Cardiac fibroblast (primary cell): ENCODE data around the gene CAMK2A.
A peak's percentile ranks its signal among the peaks of the same experiment; 100 is the strongest.

Experiments
- DNase-seq, 2 donors: peaks; one replicate each; pipeline versions ENCODE4 v3.0.0 to v3.0.0-alpha.2; 2010; ENCODE audit warnings: low read depth in 2 of 2
- H3K4me3 ChIP-seq, 2 donors: replicated peaks in 1 of 2; 1 replicate in 1 of 2; 2 replicates in 1 of 2; pipeline ENCODE4 v1.5.1; 2011; ENCODE audit warnings: low read depth in 2 of 2, low read length in 2 of 2, mild to moderate bottlenecking in 2 of 2, moderate library complexity in 1 of 2
- TF ChIP-seq, protein P1 (sequence below): IDR thresholded peaks from one replicate; pipeline ENCODE4 v1.5.1; 2011; ENCODE audit warnings: low read depth, mild to moderate bottlenecking, low read length, inconsistent platforms

Gene CAMK2A

DNA sequence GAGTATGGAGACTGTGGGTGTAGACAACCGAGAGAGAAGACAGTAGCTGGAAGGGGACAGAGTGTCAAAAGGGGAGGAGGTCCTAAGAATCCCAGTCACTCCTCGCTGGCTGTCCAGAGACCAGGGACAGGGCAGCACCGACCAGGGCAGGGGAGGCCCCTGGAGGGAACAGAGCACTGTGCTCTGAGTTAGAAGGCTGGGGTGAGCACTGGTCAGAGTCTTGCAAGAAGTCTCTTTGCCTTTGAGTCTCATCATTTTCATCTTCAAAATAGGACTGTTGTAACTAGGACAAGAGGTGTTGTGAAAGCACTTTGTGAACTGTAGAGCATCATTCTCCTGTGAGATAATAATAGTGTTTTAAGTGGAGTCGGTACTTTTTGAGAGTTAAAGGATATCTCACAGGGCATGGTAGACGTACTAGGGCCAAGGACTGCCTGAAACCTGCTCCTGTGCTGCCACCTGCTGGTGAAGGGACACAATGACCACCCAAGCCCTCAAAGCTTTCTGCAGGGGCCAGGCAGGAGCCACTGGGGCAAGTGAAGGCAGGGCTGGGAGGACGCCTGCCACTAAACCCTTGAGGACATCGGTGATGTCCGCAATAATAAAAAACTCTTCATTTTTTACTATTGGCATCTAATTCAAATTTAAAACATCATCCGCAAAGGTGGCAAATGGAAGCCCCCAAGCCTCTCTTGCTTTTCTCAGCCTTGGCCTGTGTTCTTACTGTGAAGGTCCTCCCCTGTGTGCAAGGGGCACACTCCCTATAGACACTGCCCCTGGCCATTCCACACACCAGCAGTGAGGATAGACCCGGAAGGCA lies 71.5 kb downstream of the CAMK2A start:
- peak; percentile 88 to 91 for DNase-seq
- H3K4me3 ChIP-seq = no peak overlapping the region
- TF ChIP-seq, protein P1, sequence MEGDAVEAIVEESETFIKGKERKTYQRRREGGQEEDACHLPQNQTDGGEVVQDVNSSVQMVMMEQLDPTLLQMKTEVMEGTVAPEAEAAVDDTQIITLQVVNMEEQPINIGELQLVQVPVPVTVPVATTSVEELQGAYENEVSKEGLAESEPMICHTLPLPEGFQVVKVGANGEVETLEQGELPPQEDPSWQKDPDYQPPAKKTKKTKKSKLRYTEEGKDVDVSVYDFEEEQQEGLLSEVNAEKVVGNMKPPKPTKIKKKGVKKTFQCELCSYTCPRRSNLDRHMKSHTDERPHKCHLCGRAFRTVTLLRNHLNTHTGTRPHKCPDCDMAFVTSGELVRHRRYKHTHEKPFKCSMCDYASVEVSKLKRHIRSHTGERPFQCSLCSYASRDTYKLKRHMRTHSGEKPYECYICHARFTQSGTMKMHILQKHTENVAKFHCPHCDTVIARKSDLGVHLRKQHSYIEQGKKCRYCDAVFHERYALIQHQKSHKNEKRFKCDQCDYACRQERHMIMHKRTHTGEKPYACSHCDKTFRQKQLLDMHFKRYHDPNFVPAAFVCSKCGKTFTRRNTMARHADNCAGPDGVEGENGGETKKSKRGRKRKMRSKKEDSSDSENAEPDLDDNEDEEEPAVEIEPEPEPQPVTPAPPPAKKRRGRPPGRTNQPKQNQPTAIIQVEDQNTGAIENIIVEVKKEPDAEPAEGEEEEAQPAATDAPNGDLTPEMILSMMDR = peak; percentile 78

DNA sequence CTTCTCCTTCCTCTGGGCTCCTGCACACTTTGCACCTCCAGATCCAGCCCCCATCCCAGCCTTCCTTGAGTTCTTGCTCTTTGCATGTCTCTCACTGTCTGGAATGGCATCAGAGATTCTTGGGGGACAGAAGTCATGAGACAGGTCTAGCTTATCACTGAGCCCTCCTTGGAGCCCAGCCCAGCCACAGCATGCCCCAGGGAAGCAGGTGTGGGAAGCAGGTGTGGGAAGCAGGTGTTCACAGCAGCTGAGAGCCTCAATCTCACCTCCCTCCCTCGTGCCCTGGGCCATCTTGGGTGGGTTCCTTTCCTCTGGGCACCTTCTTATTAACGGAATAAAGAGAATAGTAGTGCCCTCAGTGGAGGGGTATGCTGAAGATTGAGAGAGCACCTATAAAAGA lies 72.5 kb downstream of the CAMK2A start:
- no peak overlapping the region for H3K4me3 ChIP-seq
- TF ChIP-seq, protein P1 = no peak
- no peak for DNase-seq

DNA sequence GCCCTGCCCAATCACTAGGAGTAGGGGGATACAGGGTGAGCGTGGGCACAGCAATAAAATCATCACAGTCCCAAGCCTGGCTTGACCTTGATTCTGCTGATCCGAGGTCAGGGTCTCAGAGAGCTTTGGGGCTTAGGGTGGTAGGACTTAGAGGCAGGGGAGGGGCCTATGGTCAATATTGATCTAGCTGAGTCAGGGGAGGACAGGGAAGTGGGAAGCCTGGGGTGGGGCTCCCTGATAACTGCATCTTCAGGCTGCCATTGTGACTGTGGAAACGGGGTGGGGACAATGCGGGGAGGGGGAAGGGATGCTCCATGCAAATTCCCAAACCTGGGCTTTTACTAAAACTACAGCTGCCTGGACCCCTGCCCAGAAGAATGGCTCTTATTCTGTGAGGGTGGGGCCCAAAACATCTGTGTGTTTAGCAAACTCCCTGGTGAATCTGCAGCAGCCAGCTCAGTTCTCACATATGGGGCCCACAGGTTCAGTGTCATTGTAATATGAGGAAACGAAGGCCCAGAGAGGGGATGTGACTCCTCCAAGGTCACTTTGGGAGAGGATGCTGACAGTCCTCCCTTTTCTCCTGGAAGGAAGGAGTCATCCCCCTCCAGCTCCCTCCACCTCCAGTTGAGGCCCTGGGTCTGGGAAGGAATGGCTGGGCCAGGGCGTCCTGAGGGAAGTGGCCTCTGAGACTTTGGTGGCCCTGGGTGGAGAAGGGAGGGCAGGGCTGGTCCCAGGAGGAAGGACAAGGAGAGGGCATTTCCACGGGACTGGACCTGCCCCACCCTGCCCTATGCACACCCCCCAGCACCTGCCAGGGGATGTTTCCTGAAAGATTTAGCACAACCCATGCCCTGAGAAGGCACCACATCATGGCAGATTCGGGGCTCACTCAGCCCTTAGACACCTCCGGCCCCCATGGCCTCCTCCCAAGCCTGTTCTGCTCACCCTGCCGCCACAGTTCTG lies 73.3 kb downstream of the CAMK2A start:
- DNase-seq = no peak
- TF ChIP-seq, protein P1 = no peak
- H3K4me3 ChIP-seq = no peak overlapping the region

DNA sequence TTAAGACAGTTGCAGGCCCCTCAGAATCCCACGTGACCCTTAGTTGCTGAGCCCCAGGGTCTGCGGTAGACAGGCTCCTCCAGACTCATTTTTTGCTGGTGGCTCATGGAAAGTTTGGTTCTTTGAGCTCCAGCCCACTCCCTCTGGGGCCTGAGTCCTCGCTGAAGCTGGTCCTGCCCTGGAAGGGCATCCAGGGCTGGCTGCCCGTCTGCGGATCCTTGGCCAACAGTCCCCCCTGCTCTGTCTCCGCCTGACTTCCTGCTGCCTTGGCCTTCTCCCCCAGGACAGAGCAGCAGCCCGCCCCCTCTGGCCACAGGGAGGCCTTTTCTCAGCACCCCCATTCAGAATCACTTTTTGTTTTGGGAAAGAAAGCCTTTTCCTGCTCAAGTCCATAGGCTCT lies 75.3 kb downstream of the CAMK2A start:
- peak; percentile 31 to 53 for DNase-seq

DNA sequence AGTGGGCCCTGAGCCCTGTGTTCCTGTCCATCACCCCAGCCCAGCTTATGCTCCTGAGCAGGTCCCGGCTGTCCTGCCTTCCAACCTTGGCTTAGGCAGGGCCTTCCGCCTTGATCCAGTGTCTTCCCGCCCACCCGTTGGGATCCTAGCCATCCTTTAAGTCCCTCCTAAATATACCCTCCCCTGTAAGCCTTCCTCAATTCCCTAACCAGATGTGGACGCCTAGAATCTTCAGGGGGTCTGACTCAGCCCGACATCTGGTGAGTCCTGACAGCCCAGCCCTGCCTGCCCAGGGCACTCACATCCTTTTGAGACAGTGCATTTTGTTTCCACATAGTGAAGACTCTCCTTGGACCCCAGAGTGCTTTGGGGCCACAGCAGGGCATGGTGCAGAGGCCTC lies 76.0 kb downstream of the CAMK2A start:
- TF ChIP-seq, protein P1 = no peak
- H3K4me3 ChIP-seq = no peak overlapping the region
- DNase-seq = peak; percentile 33

More for the DNA sequence above, 75.3 kb downstream of the CAMK2A start:
- TF ChIP-seq, protein P1 = peak; percentile 36
- no peak overlapping the region for H3K4me3 ChIP-seq

DNA sequence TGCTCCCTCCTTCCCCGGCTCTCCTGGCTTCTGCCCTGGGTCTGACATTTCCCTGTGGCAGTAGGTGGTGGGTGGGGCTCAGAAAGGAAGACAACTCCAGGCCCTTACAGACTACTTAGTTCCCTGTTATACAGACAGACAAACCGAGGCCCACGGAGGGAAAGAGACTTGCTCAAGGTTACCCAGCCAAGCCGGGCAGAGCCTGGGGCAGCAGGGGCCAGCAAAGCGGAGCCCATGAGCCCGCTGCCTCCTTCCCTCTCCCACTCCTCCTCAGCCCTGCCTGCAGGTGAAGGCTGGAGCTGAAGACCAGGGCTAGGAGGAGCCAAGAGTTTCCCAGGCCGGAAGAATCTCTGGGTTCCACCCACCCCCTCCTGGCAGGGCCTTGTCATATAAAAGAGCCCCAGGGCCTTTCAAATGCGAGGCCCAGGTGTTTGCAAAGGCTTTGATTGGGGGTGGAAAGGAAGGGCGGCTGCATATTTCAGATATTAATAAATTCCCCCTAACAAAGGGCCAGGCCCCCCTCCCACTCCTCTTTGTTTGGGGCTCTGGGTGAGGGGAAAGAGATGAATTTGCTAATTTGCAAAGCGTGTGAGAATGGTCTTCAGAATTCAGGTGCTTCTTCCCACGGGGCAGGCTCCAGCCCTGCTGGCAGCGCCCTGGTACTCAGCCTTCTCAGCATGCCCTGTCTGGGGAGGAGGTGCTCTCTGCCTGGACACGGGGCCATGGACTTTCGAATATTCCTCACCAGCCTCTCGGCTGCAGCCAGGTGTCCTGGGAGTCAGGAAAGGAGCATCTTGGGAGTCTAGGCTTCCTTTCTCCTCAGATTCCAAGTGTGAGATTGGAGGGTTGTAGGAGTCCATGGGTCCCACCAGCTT lies 78.2 kb downstream of the CAMK2A start:
- no peak for DNase-seq
- no peak overlapping the region for H3K4me3 ChIP-seq
- TF ChIP-seq, protein P1 = no peak
